Measurements from ENCODE around the gene TCL1A.
"Not testable (repeated sequence)": the region's sequence is repeated elsewhere in the genome, so short reads cannot be mapped to it uniquely, and the experiment has no call there.

The TCL1A gene

DNA sequence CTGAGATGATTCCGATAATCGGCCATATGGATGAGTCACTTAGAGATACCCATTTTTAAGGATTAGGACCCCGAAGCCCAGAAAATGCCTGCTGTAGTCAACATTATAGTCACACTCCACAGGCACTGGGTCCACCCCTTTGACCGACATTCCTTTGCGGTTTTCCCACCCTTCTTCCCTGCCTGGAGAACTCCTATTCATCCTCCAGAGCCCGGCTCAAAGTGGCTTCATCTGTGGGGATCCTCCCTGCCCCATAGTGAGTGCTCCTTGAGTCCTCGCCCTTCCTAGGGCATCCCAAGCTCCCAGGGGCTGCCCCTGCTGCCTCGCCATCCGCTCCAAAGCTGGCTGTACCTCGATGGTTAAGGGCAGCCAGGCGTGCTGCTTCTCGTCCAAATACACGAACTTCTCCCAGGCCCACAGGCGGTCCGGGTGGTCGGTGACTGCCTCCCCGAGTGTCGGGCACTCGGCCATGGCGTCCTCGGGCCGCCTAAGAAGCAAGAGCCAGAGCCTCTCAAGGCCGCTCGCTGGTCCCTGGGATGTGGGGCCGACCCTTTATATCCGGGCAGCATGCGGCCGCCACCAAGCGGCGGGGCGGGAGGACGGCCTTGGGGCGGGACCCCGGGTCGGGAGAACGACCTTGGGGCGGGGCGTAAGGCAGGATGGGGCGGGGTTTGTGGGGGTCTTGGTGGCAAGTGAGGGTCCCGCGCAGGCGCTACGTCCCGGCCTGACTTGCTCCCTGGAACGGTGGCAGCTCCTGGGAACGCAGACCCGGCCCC, at the start of gene TCL1A:
Gene TCL1A (minus strand): TSS at position 530 of the 776 bp plus-strand sequence. CDS start 59 bp downstream, at position 471.
- TF ChIP-seq CTCF (conservative IDR thresholded peaks at IDR 0.05; ENCODE audit: low read depth, low read length), result no peak
- no peak within 1 kb of the TSS for H3K4me3 ChIP-seq (ENCODE audit: low read length)
- no peak for DNase-seq (ENCODE audit: low read depth)

GRCh38 chr14:95763032-95763431, 49.1 kb upstream of the TCL1A start:
- not testable (repeated sequence) for DNase-seq (ENCODE audit: low read depth); H3K4me3 ChIP-seq (ENCODE audit: low read length)

DNA sequence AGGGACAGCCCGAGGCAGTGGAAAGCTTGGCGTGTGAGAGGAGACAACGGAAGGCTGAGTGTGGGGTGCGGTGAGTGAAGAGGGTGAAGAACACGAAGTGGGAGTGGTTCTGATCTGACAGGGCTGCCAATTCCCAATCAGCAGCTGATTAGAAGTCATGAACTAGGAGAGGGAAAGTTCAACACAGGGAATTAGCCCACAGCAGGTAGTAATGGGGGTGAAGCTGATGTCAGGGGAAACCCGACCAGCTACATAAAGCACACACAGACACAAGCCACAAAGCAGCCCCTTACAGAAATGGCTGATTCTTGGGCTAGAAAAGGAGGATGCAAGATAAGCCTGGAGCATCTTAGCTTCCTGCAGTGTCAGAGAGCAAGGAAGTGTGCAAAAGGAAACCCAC, 47.5 kb upstream of the TCL1A start:
- H3K4me3 ChIP-seq (ENCODE audit: low read length), result no peak overlapping the region
- no peak for DNase-seq (ENCODE audit: low read depth)
- no peak for TF ChIP-seq CTCF (conservative IDR thresholded peaks at IDR 0.05; ENCODE audit: low read depth, low read length)

- H3K4me3 ChIP-seq (ENCODE audit: low read length), result no peak overlapping the region
- no peak for DNase-seq (ENCODE audit: low read depth)
- TF ChIP-seq CTCF (conservative IDR thresholded peaks at IDR 0.05; ENCODE audit: low read depth, low read length), result no peak
Measured at GRCh38 chr14:95760596-95760995, 46.7 kb upstream of the TCL1A start.

DNA sequence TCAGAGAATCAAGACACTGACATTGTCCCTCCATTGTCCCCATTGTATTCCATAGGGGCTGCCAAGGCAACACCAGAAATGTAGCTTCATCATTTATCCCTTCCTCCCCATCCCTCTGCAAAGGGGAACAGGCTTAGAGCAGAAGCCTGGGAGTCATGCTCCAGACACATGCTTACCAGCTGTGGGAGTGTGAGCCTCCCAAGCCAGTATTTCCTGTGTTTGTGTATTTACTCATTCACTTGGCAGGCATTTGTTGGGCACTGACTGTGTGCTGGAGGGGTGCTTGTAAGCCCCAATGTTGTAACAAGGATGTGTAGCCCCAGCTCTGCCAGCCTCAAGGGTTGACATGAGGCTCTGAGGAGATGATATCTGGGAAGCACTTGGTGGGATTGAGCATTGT, 46.0 kb upstream of the TCL1A start:
- TF ChIP-seq CTCF (conservative IDR thresholded peaks at IDR 0.05; ENCODE audit: low read depth, low read length), result no peak
- no peak overlapping the region for H3K4me3 ChIP-seq (ENCODE audit: low read length)
- no peak for DNase-seq (ENCODE audit: low read depth)

DNA sequence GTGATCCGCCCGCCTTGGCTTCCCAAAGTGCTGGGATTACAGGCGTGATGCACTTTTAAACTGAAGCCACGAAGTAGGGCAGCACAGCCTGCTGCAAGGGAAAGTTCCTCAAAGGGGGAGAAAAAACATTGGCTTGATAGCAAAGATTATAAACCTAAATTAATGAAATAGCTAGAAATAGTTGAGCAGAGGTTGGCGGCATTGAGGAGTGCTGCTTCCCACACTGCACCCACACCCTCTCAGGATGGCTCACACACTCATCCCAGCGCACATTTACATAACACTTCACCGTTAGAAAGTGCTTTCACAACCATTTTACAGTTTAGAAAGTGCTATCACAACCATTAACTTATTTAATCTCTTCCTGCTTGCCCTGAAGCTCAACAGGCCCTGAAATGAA, 44.4 kb upstream of the TCL1A start:
- DNase-seq (ENCODE audit: low read depth), result no peak
- no peak for TF ChIP-seq CTCF (conservative IDR thresholded peaks at IDR 0.05; ENCODE audit: low read depth, low read length)
- no peak overlapping the region for H3K4me3 ChIP-seq (ENCODE audit: low read length)

- TF ChIP-seq CTCF (conservative IDR thresholded peaks at IDR 0.05; ENCODE audit: low read depth, low read length), result no peak
- no peak overlapping the region for H3K4me3 ChIP-seq (ENCODE audit: low read length)
- no peak for DNase-seq (ENCODE audit: low read depth)
Measured at GRCh38 chr14:95756751-95757150, 42.8 kb upstream of the TCL1A start.

Measured in retinal pigment epithelial cell (primary cell).